GM11168 (cell line): ENCODE data around the gene PRSS57.

Source experiments
- in situ Hi-C: fragments of 300-500 bp; cut with MboI; formaldehyde crosslinking; loops from one replicate; pipeline ENCODE4 v1.12.0; 2022; ENCODE audit warnings: low sequenced_read_pairs; ENCODE audit not compliant: unreplicated experiment

PRSS57 gene

DNA sequence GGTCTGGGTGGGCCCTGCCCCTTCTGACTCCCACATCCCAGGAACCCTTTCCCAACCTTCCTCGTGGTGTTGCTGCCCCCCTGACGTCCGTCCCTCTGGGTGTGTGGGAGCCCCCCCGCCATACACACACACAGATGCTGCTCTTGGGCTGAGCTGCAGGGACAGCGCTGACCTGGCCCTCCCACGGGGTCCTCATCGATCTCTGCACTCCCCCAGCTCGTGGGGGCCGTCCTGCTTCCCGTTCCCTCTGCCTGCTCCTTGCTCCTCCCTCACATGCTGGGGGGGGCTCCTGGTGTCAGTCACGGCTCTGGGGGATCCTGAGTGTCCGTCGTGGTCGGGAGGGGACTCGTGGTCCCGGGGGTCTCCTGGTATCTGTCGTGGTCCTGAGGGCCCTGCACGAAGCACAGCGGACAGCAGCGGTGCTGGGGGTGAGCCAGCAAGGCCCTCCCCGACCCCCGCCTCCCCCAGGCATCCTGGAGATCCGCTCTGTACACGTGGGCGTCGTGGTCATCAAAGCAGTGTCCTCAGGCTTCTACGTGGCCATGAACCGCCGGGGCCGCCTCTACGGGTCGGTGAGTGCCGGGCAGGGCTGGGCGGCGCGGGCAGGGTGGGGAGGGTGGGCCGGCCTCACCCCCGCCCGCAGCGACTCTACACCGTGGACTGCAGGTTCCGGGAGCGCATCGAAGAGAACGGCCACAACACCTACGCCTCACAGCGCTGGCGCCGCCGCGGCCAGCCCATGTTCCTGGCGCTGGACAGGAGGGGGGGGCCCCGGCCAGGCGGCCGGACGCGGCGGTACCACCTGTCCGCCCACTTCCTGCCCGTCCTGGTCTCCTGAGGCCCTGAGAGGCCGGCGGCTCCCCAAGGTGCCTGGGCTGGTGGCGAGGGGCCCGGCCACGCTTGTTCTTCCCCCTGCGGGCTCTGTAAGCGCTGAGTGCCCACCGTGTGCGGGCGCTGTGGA, 52.2 kb downstream of the PRSS57 start:
- in situ Hi-C loops, result no loop called here

GRCh38 chr19:641702-642101, 53.5 kb downstream of the PRSS57 start:
- in situ Hi-C loops, result no loop called here

GRCh38 chr19:640606-641189, 54.6 kb downstream of the PRSS57 start:
- in situ Hi-C loops, result no loop called here

GRCh38 chr19:640161-640558, 55.1 kb downstream of the PRSS57 start:
- in situ Hi-C loops, result no loop called here

DNA sequence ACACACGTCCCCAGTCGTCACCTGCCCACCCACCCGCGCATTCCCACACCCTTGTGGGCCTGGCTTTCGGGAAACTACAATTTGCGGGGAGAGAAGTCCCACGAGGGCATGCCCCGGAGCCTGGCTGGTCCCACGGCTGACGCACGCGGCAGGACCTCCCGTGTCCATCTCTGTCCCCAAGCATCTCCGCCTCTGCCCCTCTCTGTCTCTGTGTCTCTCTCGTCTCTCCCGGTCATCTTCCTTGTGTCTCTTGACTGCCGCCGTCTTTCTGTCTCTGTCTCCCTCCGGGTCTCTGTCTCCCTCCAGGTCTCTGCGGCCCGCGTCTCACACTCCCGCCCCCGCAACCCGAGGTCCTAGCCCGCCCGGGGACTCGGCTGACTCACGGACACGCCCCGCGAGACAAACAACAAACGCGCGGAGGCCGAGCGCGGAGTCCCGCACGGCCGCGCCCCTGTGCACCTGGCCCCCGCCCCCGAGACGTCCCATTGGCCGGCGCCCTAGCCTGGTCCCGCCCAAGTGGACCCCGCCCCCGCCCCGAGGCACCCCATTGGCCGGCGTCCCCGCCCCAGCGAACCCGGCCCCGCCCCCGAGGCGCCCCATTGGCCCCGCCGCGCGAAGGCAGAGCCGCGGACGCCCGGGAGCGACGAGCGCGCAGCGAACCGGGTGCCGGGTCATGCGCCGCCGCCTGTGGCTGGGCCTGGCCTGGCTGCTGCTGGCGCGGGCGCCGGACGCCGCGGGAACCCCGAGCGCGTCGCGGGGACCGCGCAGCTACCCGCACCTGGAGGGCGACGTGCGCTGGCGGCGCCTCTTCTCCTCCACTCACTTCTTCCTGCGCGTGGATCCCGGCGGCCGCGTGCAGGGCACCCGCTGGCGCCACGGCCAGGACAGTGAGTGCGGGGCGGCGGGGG, 55.7 kb downstream of the PRSS57 start, which contains the start of gene FGF22:
Gene FGF22, plus strand, starts transcription at position 627 of the 908 bp plus-strand sequence. Its CDS starts 47 bp downstream, at position 674.
- in situ Hi-C loops, result no loop called here

GRCh38 chr19:638906-639252, 56.4 kb downstream of the PRSS57 start:
- in situ Hi-C loops, result no loop called here
